ENCODE results near the gene PCDH9.

- no peak for TF ChIP-seq POLR2A (IDR thresholded peaks at IDR 0.05)
- TF ChIP-seq CTCF (IDR thresholded peaks at IDR 0.05) = no peak
Observed at GRCh38 chr13:66634384-66634783, 595.8 kb downstream of the PCDH9 start.

Measured in suprapubic skin (tissue), 3 donors.